ENCODE results near the gene CASZ1.

CASZ1 gene

DNA sequence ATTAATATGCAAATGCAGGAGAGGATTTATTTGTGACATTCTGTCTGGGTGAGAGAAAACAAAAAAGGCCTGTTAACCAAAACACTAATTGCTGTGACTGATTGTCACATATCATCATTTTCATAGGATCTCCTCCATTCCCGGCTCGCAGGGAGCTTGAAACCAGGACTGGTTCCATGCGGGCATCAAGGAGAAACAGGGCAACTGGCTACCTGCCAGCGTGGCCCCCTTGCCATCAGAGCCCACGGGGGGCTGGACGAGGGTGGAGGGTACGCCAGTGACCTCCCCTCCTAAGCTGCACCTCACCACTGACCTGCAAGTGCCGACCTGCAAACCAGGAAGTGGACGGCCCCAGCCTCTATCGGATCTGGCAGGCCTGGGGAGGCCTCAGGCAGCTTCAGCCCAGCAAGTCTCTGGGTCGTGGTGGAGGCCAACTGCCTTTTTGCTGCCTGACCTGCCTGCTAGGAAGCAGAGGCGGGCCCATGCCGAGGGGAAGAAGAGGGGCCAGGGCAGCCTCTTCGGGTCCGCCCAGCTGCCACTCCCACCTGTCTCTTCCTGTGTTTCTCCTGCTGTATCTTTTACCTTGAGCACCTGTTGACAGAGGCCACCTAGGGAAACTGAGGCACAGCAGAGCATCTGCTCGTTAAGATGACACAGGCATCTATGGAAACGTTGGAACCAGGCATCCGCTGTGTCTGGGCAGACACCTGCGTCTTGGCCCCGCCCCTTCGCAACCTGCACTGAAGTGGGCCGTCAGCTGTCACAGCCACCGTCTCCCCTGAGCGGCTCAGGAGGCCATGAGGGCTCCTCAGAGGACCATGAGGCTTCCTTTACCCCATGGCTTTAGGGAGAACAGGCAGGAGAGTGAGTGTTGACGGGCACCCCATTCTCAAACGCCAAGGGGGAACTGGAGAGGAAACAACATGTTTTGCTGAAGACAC lies 74.8 kb downstream of the CASZ1 start:
- Histone ChIP-seq H3K4me3 (replicated peaks; ENCODE audit: insufficient read depth, low read length) (no peak overlapping the region), H3K27me3 (ENCODE audit: insufficient read depth, poor library complexity, severe bottlenecking) (no peaks in the 10 kb centered on the region), H3K27ac (replicated peaks) (no peak overlapping the region)
- TF ChIP-seq SPI1 (IDR thresholded peaks at IDR 0.05; ENCODE audit: borderline replicate concordance, low read depth) = no peak
- TF ChIP-seq, protein P1, sequence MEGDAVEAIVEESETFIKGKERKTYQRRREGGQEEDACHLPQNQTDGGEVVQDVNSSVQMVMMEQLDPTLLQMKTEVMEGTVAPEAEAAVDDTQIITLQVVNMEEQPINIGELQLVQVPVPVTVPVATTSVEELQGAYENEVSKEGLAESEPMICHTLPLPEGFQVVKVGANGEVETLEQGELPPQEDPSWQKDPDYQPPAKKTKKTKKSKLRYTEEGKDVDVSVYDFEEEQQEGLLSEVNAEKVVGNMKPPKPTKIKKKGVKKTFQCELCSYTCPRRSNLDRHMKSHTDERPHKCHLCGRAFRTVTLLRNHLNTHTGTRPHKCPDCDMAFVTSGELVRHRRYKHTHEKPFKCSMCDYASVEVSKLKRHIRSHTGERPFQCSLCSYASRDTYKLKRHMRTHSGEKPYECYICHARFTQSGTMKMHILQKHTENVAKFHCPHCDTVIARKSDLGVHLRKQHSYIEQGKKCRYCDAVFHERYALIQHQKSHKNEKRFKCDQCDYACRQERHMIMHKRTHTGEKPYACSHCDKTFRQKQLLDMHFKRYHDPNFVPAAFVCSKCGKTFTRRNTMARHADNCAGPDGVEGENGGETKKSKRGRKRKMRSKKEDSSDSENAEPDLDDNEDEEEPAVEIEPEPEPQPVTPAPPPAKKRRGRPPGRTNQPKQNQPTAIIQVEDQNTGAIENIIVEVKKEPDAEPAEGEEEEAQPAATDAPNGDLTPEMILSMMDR (IDR thresholded peaks at IDR 0.05; ENCODE audit: insufficient read depth, low read length) = no peak
- no peak for TF ChIP-seq POLR2AphosphoS5 (IDR thresholded peaks at IDR 0.05; ENCODE audit: low read depth)
- no peak for TF ChIP-seq GABPA (IDR thresholded peaks at IDR 0.05; ENCODE audit: low read depth)
- TF ChIP-seq, protein P2, sequence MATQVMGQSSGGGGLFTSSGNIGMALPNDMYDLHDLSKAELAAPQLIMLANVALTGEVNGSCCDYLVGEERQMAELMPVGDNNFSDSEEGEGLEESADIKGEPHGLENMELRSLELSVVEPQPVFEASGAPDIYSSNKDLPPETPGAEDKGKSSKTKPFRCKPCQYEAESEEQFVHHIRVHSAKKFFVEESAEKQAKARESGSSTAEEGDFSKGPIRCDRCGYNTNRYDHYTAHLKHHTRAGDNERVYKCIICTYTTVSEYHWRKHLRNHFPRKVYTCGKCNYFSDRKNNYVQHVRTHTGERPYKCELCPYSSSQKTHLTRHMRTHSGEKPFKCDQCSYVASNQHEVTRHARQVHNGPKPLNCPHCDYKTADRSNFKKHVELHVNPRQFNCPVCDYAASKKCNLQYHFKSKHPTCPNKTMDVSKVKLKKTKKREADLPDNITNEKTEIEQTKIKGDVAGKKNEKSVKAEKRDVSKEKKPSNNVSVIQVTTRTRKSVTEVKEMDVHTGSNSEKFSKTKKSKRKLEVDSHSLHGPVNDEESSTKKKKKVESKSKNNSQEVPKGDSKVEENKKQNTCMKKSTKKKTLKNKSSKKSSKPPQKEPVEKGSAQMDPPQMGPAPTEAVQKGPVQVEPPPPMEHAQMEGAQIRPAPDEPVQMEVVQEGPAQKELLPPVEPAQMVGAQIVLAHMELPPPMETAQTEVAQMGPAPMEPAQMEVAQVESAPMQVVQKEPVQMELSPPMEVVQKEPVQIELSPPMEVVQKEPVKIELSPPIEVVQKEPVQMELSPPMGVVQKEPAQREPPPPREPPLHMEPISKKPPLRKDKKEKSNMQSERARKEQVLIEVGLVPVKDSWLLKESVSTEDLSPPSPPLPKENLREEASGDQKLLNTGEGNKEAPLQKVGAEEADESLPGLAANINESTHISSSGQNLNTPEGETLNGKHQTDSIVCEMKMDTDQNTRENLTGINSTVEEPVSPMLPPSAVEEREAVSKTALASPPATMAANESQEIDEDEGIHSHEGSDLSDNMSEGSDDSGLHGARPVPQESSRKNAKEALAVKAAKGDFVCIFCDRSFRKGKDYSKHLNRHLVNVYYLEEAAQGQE (IDR thresholded peaks at IDR 0.05; ENCODE audit: insufficient replicate concordance, low read depth) = no peak
- no peak for DNase-seq (ENCODE audit: low read depth in 1 of 2, low spot score in 1 of 2)

DNA sequence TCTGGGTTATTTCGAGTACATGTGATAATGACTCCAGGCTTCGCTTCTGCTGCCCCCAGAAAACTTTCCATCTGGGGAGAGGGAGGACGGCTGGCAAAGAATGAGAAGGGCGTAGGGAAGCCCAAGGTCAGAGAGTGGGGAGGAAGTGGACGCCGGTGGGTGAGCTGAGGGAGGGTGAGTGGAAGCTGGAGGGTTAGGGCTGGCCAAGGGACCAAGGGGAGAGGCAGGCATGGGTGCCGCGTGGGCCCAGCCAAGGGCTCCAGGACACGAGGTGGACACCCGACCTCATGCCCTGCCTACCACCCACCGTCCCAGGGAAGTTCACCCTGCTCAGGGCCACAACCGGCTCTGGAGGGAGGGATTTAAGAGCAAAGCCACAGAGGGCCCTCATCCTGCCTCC lies 75.8 kb downstream of the CASZ1 start:
- no peak overlapping the region for H3K4me3 ChIP-seq (replicated peaks; ENCODE audit: insufficient read depth, low read length)
- no peak overlapping the region for H3K27ac ChIP-seq (replicated peaks)
- TF ChIP-seq, protein P1 (IDR thresholded peaks at IDR 0.05; ENCODE audit: insufficient read depth, low read length) = no peak
- TF ChIP-seq, protein P2 (IDR thresholded peaks at IDR 0.05; ENCODE audit: insufficient replicate concordance, low read depth) = no peak
- TF ChIP-seq POLR2AphosphoS5 (IDR thresholded peaks at IDR 0.05; ENCODE audit: low read depth) (no peak), GABPA (IDR thresholded peaks at IDR 0.05; ENCODE audit: low read depth) (no peak), SPI1 (IDR thresholded peaks at IDR 0.05; ENCODE audit: borderline replicate concordance, low read depth) (no peak)
- H3K27me3 ChIP-seq (ENCODE audit: insufficient read depth, poor library complexity, severe bottlenecking) = no peaks in the 10 kb centered on the region
- no peak for DNase-seq (ENCODE audit: low read depth in 1 of 2, low spot score in 1 of 2)

DNA sequence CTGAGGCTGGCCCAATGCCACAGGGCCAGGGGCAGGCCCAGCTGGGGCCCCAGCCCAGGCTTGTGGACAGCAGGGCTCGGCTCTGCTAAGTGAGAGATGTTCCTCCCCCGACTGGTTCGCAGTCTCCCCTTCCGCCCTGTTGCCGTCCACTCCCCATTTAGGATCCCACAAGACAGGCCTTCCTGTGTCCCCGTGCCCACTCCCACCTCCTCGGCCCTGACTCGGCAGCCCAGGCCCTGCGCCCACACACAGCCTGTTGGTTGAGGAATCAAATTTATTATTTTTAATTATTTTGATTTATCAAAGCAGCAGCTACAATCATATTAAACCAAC lies 78.4 kb downstream of the CASZ1 start:
- DNase-seq (ENCODE audit: low read depth in 1 of 2, low spot score in 1 of 2) = no peak
- H3K27me3 ChIP-seq (ENCODE audit: insufficient read depth, poor library complexity, severe bottlenecking) = no peaks in the 10 kb centered on the region
- no peak overlapping the region for H3K4me3 ChIP-seq (replicated peaks; ENCODE audit: insufficient read depth, low read length)
- no peak overlapping the region for H3K27ac ChIP-seq (replicated peaks)
- TF ChIP-seq SPI1 (IDR thresholded peaks at IDR 0.05; ENCODE audit: borderline replicate concordance, low read depth) = no peak
- TF ChIP-seq, protein P2 (IDR thresholded peaks at IDR 0.05; ENCODE audit: insufficient replicate concordance, low read depth) = no peak
- TF ChIP-seq, protein P1 (IDR thresholded peaks at IDR 0.05; ENCODE audit: insufficient read depth, low read length) = no peak
- TF ChIP-seq POLR2AphosphoS5 (IDR thresholded peaks at IDR 0.05; ENCODE audit: low read depth) = no peak
